ENCODE measurements around the gene SGCE.

The SGCE gene

GRCh38 chr7:94669773-94670495, 14.0 kb upstream of the SGCE start:
- no peak for TF ChIP-seq CTCF (IDR thresholded peaks at IDR 0.05; ENCODE audit: low read length, missing control alignments)
- DNase-seq (ENCODE audit: low read depth) = no peak

GRCh38 chr7:94666879-94667587, 11.1 kb upstream of the SGCE start:
- H3K4me3 ChIP-seq (replicated peaks; ENCODE audit: low read depth, low read length) = no peak overlapping the region

More at GRCh38 chr7:94669773-94670495, 14.0 kb upstream of the SGCE start:
- no peak overlapping the region for H3K4me3 ChIP-seq (replicated peaks; ENCODE audit: low read depth, low read length)

GRCh38 chr7:94665426-94665825, 9.5 kb upstream of the SGCE start:
- no peak for TF ChIP-seq CTCF (IDR thresholded peaks at IDR 0.05; ENCODE audit: low read length, missing control alignments)
- H3K4me3 ChIP-seq (replicated peaks; ENCODE audit: low read depth, low read length) = no peak overlapping the region
- DNase-seq (ENCODE audit: low read depth) = no peak

More at GRCh38 chr7:94666879-94667587, 11.1 kb upstream of the SGCE start:
- no peak for DNase-seq (ENCODE audit: low read depth)
- no peak for TF ChIP-seq CTCF (IDR thresholded peaks at IDR 0.05; ENCODE audit: low read length, missing control alignments)

- no peak overlapping the region for H3K4me3 ChIP-seq (replicated peaks; ENCODE audit: low read depth, low read length)
- no peak for DNase-seq (ENCODE audit: low read depth)
- no peak for TF ChIP-seq CTCF (IDR thresholded peaks at IDR 0.05; ENCODE audit: low read length, missing control alignments)
Measured at GRCh38 chr7:94664023-94664422, 8.1 kb upstream of the SGCE start.

GRCh38 chr7:94662548-94662947, 6.6 kb upstream of the SGCE start:
- TF ChIP-seq CTCF (IDR thresholded peaks at IDR 0.05; ENCODE audit: low read length, missing control alignments) = no peak
- DNase-seq (ENCODE audit: low read depth) = no peak
- H3K4me3 ChIP-seq (replicated peaks; ENCODE audit: low read depth, low read length) = no peak overlapping the region

- DNase-seq (ENCODE audit: low read depth) = peak; percentile 51
- no peak for TF ChIP-seq CTCF (IDR thresholded peaks at IDR 0.05; ENCODE audit: low read length, missing control alignments)
- H3K4me3 ChIP-seq (replicated peaks; ENCODE audit: low read depth, low read length) = no peak overlapping the region
Measured at GRCh38 chr7:94660006-94660405, 4.1 kb upstream of the SGCE start.

Measured in fibroblast of pulmonary artery (primary cell).